Right atrium auricular region (tissue), 2 donors: Measurements from ENCODE around the gene FEV. TPM values are rescaled to one million over a fixed set of nuclear protein-coding genes. Genes with fewer than 3 reads are reported as not detected.

Source experiments
- DNase-seq: peaks from one replicate; pipeline ENCODE4 v3.0.0-alpha.2; 2019; ENCODE audit warnings: low spot score
- H3K27ac ChIP-seq, 2 donors: fragments of 200-600 bp; sonication (generic); 1 replicate in 1 of 2; 2 replicates in 1 of 2; pipeline ENCODE4 v1.5.1; 2016 to 2019
- H3K27me3 ChIP-seq, 2 donors: fragments of 200-600 bp; sonication (generic); one replicate each; pipeline versions ENCODE4 v1.5.1 to v1.6.0; 2017 to 2019
- H3K36me3 ChIP-seq: fragments of 200-600 bp; sonication (generic); one replicate; pipeline ENCODE4 v1.5.1; 2016
- H3K4me1 ChIP-seq, 2 donors: fragments of 200-600 bp; sonication (generic); one replicate each; pipeline versions ENCODE4 v1.5.1 to v1.6.0; 2017 to 2019
- H3K4me3 ChIP-seq, 2 donors: fragments of 200-600 bp; sonication (generic); 1 replicate in 1 of 2; 2 replicates in 1 of 2; pipeline ENCODE4 v1.5.1; 2017 to 2019; ENCODE audit warnings: mild to moderate bottlenecking in 1 of 2, moderate library complexity in 1 of 2
- H3K9me3 ChIP-seq, 2 donors: fragments of 200-600 bp; sonication (generic); one replicate each; pipeline ENCODE4 v1.5.1; 2019
- CTCF ChIP-seq, 2 donors: fragments of 200-600 bp; sonication (generic); IDR thresholded peaks; one replicate each; pipeline ENCODE4 v1.5.1; 2019; ENCODE audit warnings: antibody characterized with exemption in 2 of 2
- total RNA-seq, 2 donors: library from RNA; depleted of rRNA; stranded (reverse); fragments of >200 nt; gene quantifications; one replicate each; pipeline ENCODE4 v1.1.0, GENCODE V29; 2016

Gene FEV
- total RNA-seq, 2 donors from 2014 or later: not detected

- Histone ChIP-seq H3K9me3 (no peaks in the 10 kb centered on the region), H3K4me1 (no peaks in the 10 kb centered on the region), H3K27me3 (peaks cover 0 to 10% of the 10 kb centered on the region in 2 donors), H3K27ac (no peak overlapping the region), H3K36me3 (no peaks in the 10 kb centered on the region), H3K4me3 (no peak overlapping the region)
- TF ChIP-seq CTCF (IDR thresholded peaks at IDR 0.05): no peak
- no peak for DNase-seq
These were observed 44.2 kb upstream of the FEV start for GRCh38 chr2:219028996-219029828.

GRCh38 chr2:219028141-219028540 lies 43.2 kb upstream of the FEV start:
- Histone ChIP-seq H3K27me3 (peaks cover 0 to 10% of the 10 kb centered on the region in 2 donors), H3K4me3 (no peak overlapping the region), H3K36me3 (no peaks in the 10 kb centered on the region), H3K4me1 (no peaks in the 10 kb centered on the region), H3K27ac (no peak overlapping the region), H3K9me3 (no peaks in the 10 kb centered on the region)
- no peak for TF ChIP-seq CTCF (IDR thresholded peaks at IDR 0.05)
- DNase-seq: no peak

GRCh38 chr2:219027511-219028055 lies 42.6 kb upstream of the FEV start:
- no peak for TF ChIP-seq CTCF (IDR thresholded peaks at IDR 0.05)
- Histone ChIP-seq H3K27ac (no peak overlapping the region), H3K27me3 (peaks cover 0 to 10% of the 10 kb centered on the region in 2 donors), H3K9me3 (no peaks in the 10 kb centered on the region), H3K4me3 (no peak overlapping the region), H3K4me1 (no peaks in the 10 kb centered on the region), H3K36me3 (no peaks in the 10 kb centered on the region)
- DNase-seq: no peak

- TF ChIP-seq CTCF (IDR thresholded peaks at IDR 0.05): no peak
These were observed 42.0 kb upstream of the FEV start for GRCh38 chr2:219026946-219027345.

GRCh38 chr2:219025637-219026585 lies 40.9 kb upstream of the FEV start:
- no peak overlapping the region for H3K4me3 ChIP-seq
- H3K4me1 ChIP-seq: no peaks in the 10 kb centered on the region
- no peaks in the 10 kb centered on the region for H3K36me3 ChIP-seq
- no peak overlapping the region for H3K27ac ChIP-seq
- H3K9me3 ChIP-seq: no peaks in the 10 kb centered on the region
- H3K27me3 ChIP-seq: peaks cover 0 to 9% of the 10 kb centered on the region in 2 donors
- TF ChIP-seq CTCF (IDR thresholded peaks at IDR 0.05): no peak
- DNase-seq: no peak

More at GRCh38 chr2:219026946-219027345, 42.0 kb upstream of the FEV start:
- Histone ChIP-seq H3K4me1 (no peaks in the 10 kb centered on the region), H3K36me3 (no peaks in the 10 kb centered on the region), H3K27me3 (peaks cover 0 to 10% of the 10 kb centered on the region in 2 donors), H3K9me3 (no peaks in the 10 kb centered on the region), H3K4me3 (no peak overlapping the region), H3K27ac (no peak overlapping the region)
- no peak for DNase-seq
